Measurements from ENCODE around the gene MAPKAPK2. TPM values are rescaled to one million over a fixed set of nuclear protein-coding genes. Genes with fewer than 3 reads are reported as not detected.
A peak's percentile ranks its signal among the peaks of the same experiment; 100 is the strongest.

MAPKAPK2 gene
- total RNA-seq, 2 experiments from 2014 or later: 62.8 to 64.7 TPM

- intact Hi-C loops (cut with DNase I, micrococcal nuclease): no loop called here
- H3K27me3 Mint-ChIP-seq: no peaks in the 10 kb centered on the region
- no peak overlapping the region for H3K4me3 Mint-ChIP-seq
- H3K36me3 Mint-ChIP-seq (ENCODE audit: low read depth): peaks cover 9% of the 10 kb centered on the region
- DNase-seq: no peak
- H3K9me3 Mint-ChIP-seq (ENCODE audit: low read depth): no peaks in the 10 kb centered on the region
- peaks cover 77% of the 10 kb centered on the region for H3K4me1 Mint-ChIP-seq
- ChIA-PET CTCF (interaction anchor here (0.9 to 2.2 kb wide), 7 partner anchors 13 to 171 kb away, joined by 3 to 9 read pairs (median 5); no protein-coding TSS in a partner anchor), POLR2A (interaction anchor here (0.5 kb wide), 1 partner anchor 184 kb away, joined by 4 read pairs; no protein-coding TSS in a partner anchor)
- no peak for ATAC-seq
- no peak overlapping the region for H3K27ac Mint-ChIP-seq
Observed at GRCh38 chr1:206741142-206741701, 56.5 kb downstream of the MAPKAPK2 start.

GRCh38 chr1:206742719-206743383, 58.1 kb downstream of the MAPKAPK2 start:
- Mint-ChIP-seq H3K27me3 (no peaks in the 10 kb centered on the region), H3K36me3 (ENCODE audit: low read depth) (peaks cover 9% of the 10 kb centered on the region)

GRCh38 chr1:206744683-206745082, 60.0 kb downstream of the MAPKAPK2 start:
- Mint-ChIP-seq H3K27me3 (peaks cover 3% of the 10 kb centered on the region), H3K36me3 (ENCODE audit: low read depth) (no peaks in the 10 kb centered on the region), H3K9me3 (ENCODE audit: low read depth) (no peaks in the 10 kb centered on the region), H3K27ac (no peak overlapping the region), H3K4me1 (peaks cover 51% of the 10 kb centered on the region), H3K4me3 (no peak overlapping the region)
- ATAC-seq (peak; percentile 50), DNase-seq (peak; percentile 45)
- CTCF ChIA-PET: interaction anchor here (0.8 to 2.6 kb wide), 3 partner anchors 10 to 164 kb away, joined by 3 to 13 read pairs (median 5); no protein-coding TSS in a partner anchor
- intact Hi-C loops (cut with DNase I, micrococcal nuclease): no loop called here
- POLR2A ChIA-PET: no interaction called here

More at GRCh38 chr1:206742719-206743383, 58.1 kb downstream of the MAPKAPK2 start:
- Mint-ChIP-seq H3K4me1 (peaks cover 60% of the 10 kb centered on the region), H3K9me3 (ENCODE audit: low read depth) (no peaks in the 10 kb centered on the region), H3K4me3 (no peak overlapping the region), H3K27ac (peak overlapping the region; percentile 24)
- DNase-seq (peak; percentile 40), ATAC-seq (no peak)
- POLR2A ChIA-PET: interaction anchor here (0.9 kb wide), 1 partner anchor 60 kb away, joined by 3 read pairs; no protein-coding TSS in a partner anchor
- CTCF ChIA-PET: interaction anchor here (0.6 to 1.7 kb wide), 6 partner anchors 11 to 169 kb away, joined by 3 to 6 read pairs (median 5); no protein-coding TSS in a partner anchor
- intact Hi-C loops (cut with DNase I, micrococcal nuclease): no loop called here

GRCh38 chr1:206745301-206745700, 60.6 kb downstream of the MAPKAPK2 start:
- ChIA-PET POLR2A (interaction anchor here (0.6 to 0.7 kb wide), 2 partner anchors 12 to 1081 kb away, joined by 4 to 9 read pairs; no protein-coding TSS in a partner anchor), CTCF (interaction anchor here (0.9 to 2.6 kb wide), 4 partner anchors 10 to 163 kb away, joined by 3 to 13 read pairs (median 3); no protein-coding TSS in a partner anchor)
- no peak for DNase-seq
- intact Hi-C loops (cut with DNase I, micrococcal nuclease): no loop called here
- no peaks in the 10 kb centered on the region for H3K36me3 Mint-ChIP-seq (ENCODE audit: low read depth)
- H3K9me3 Mint-ChIP-seq (ENCODE audit: low read depth): no peaks in the 10 kb centered on the region
- H3K27ac Mint-ChIP-seq: no peak overlapping the region
- no peak overlapping the region for H3K4me3 Mint-ChIP-seq
- H3K4me1 Mint-ChIP-seq: peaks cover 46% of the 10 kb centered on the region
- peaks cover 3% of the 10 kb centered on the region for H3K27me3 Mint-ChIP-seq
- no peak for ATAC-seq

- peaks cover 3% of the 10 kb centered on the region for H3K27me3 Mint-ChIP-seq
- no peaks in the 10 kb centered on the region for H3K36me3 Mint-ChIP-seq (ENCODE audit: low read depth)
- POLR2A ChIA-PET: no interaction called here
- H3K27ac Mint-ChIP-seq: no peak overlapping the region
- intact Hi-C loops (cut with DNase I, micrococcal nuclease): loop anchor here in 1 of 2 experiments (1.0 kb wide), 1 partner anchor 40 kb away; no protein-coding TSS in a partner anchor
- H3K9me3 Mint-ChIP-seq (ENCODE audit: low read depth): no peaks in the 10 kb centered on the region
- ATAC-seq (no peak), DNase-seq (no peak)
- no peak overlapping the region for H3K4me3 Mint-ChIP-seq
- CTCF ChIA-PET: interaction anchor here (0.7 to 3.0 kb wide), 10 partner anchors 9 to 163 kb away, joined by 3 to 12 read pairs (median 3); no protein-coding TSS in a partner anchor
- H3K4me1 Mint-ChIP-seq: peaks cover 27% of the 10 kb centered on the region
Observed at GRCh38 chr1:206748348-206749030, 63.8 kb downstream of the MAPKAPK2 start.

- peaks cover 40% of the 10 kb centered on the region for H3K4me1 Mint-ChIP-seq
- no peaks in the 10 kb centered on the region for H3K9me3 Mint-ChIP-seq (ENCODE audit: low read depth)
- ATAC-seq (no peak), DNase-seq (no peak)
- intact Hi-C loops (cut with DNase I, micrococcal nuclease): no loop called here
- no peak overlapping the region for H3K4me3 Mint-ChIP-seq
- H3K36me3 Mint-ChIP-seq (ENCODE audit: low read depth): no peaks in the 10 kb centered on the region
- no peak overlapping the region for H3K27ac Mint-ChIP-seq
- ChIA-PET CTCF (no interaction called here), POLR2A (no interaction called here)
- H3K27me3 Mint-ChIP-seq: peaks cover 3% of the 10 kb centered on the region
Observed at GRCh38 chr1:206751891-206752290, 67.2 kb downstream of the MAPKAPK2 start.

GRCh38 chr1:206752481-206752880, 67.8 kb downstream of the MAPKAPK2 start:
- CTCF ChIA-PET: interaction anchor here (0.8 to 1.3 kb wide), 3 partner anchors 13 to 57 kb away, joined by 3 to 4 read pairs (median 3); no protein-coding TSS in a partner anchor
- DNase-seq (no peak), ATAC-seq (no peak)
- intact Hi-C loops (cut with DNase I, micrococcal nuclease): no loop called here
- Mint-ChIP-seq H3K9me3 (ENCODE audit: low read depth) (no peaks in the 10 kb centered on the region), H3K27ac (no peak overlapping the region), H3K36me3 (ENCODE audit: low read depth) (no peaks in the 10 kb centered on the region), H3K27me3 (peaks cover 3% of the 10 kb centered on the region), H3K4me3 (no peak overlapping the region), H3K4me1 (peaks cover 40% of the 10 kb centered on the region)
- POLR2A ChIA-PET: no interaction called here

- Mint-ChIP-seq H3K9me3 (ENCODE audit: low read depth) (no peaks in the 10 kb centered on the region), H3K27me3 (peaks cover 3% of the 10 kb centered on the region), H3K4me3 (no peak overlapping the region), H3K4me1 (peaks cover 37% of the 10 kb centered on the region), H3K27ac (no peak overlapping the region), H3K36me3 (ENCODE audit: low read depth) (no peaks in the 10 kb centered on the region)
- intact Hi-C loops (cut with DNase I, micrococcal nuclease): no loop called here
- DNase-seq (no peak), ATAC-seq (no peak)
- POLR2A ChIA-PET: no interaction called here
- CTCF ChIA-PET: interaction anchor here (0.8 to 1.3 kb wide), 3 partner anchors 12 to 56 kb away, joined by 3 to 4 read pairs (median 3); no protein-coding TSS in a partner anchor
Observed at GRCh38 chr1:206753141-206753540, 68.4 kb downstream of the MAPKAPK2 start.

GRCh38 chr1:206754011-206754410, 69.3 kb downstream of the MAPKAPK2 start:
- no peak for DNase-seq
- H3K9me3 Mint-ChIP-seq (ENCODE audit: low read depth): no peaks in the 10 kb centered on the region
- ChIA-PET POLR2A (interaction anchor here (0.6 kb wide), 1 partner anchor 49 kb away, joined by 3 read pairs; no protein-coding TSS in a partner anchor), CTCF (interaction anchor here (0.6 to 1.6 kb wide), 3 partner anchors 12 to 157 kb away, joined by 3 to 5 read pairs (median 4); no protein-coding TSS in a partner anchor)
- H3K4me1 Mint-ChIP-seq: peaks cover 31% of the 10 kb centered on the region
- H3K36me3 Mint-ChIP-seq (ENCODE audit: low read depth): no peaks in the 10 kb centered on the region
- no peak for ATAC-seq
- H3K27ac Mint-ChIP-seq: no peak overlapping the region
- intact Hi-C loops (cut with DNase I, micrococcal nuclease): no loop called here
- no peak overlapping the region for H3K4me3 Mint-ChIP-seq
- no peaks in the 10 kb centered on the region for H3K27me3 Mint-ChIP-seq

- no peak overlapping the region for H3K4me3 Mint-ChIP-seq
- DNase-seq: peak; percentile 56
- peaks cover 30% of the 10 kb centered on the region for H3K4me1 Mint-ChIP-seq
- no peaks in the 10 kb centered on the region for H3K36me3 Mint-ChIP-seq (ENCODE audit: low read depth)
- H3K27ac Mint-ChIP-seq: no peak overlapping the region
- ChIA-PET POLR2A (interaction anchor here (0.5 to 2.0 kb wide), 3 partner anchors 12 to 46 kb away, joined by 4 to 9 read pairs (median 4); no protein-coding TSS in a partner anchor), CTCF (interaction anchor here (0.6 to 5.1 kb wide), 4 partner anchors 9 to 37 kb away, joined by 3 to 37 read pairs (median 20); partner anchors contain the start of gene IL19)
- intact Hi-C loops (cut with DNase I, micrococcal nuclease): loop anchor here (1.0 to 2.0 kb wide), 3 partner anchors 12 to 46 kb away; no protein-coding TSS in a partner anchor
- no peaks in the 10 kb centered on the region for H3K9me3 Mint-ChIP-seq (ENCODE audit: low read depth)
- ATAC-seq: peak; percentile 93
- no peaks in the 10 kb centered on the region for H3K27me3 Mint-ChIP-seq
Observed at GRCh38 chr1:206757524-206758266, 73.0 kb downstream of the MAPKAPK2 start.

Data from activated CD4-positive, alpha-beta T cell treated with anti-CD3 and anti-CD28 coated beads for 36 hours (primary cell).